K562 (cell line): ENCODE measurements around the gene KCNK4. TPM values are rescaled to one million over a fixed set of nuclear protein-coding genes. Genes with fewer than 3 reads are reported as not detected.
A peak's percentile ranks its signal among the peaks of the same experiment; 100 is the strongest.

ENCODE experiments used
- ATAC-seq: fragments of 200-7000 bp; cut with Tn5 transposase; 3 replicates; pipeline ENCODE4 v1.9.1; 2020; ENCODE audit warnings: moderate library complexity
- BruUV-seq: library from RNA; stranded (reverse); fragments of 400-500 nt; replicated peaks from 2 replicates; lab custom pipeline; 2021; lab: Mats Ljungman, UMichigan
- CTCF ChIA-PET: fragments of 300-600 bp; formaldehyde crosslinking; extraction: SDS; loops from one replicate; lab custom pipeline; 2021; ENCODE audit warnings: low intra/inter-chr PET ratio; lab: Yijun Ruan, JAX
- POLR2A ChIA-PET: fragments of 300-600, 350-650 bp; sonication (Branson Sonifier 250); formaldehyde crosslinking; extraction: SDS; loops from one replicate; lab custom pipeline; 2021; ENCODE audit warnings: antibody characterized with exemption, inconsistent platforms; lab: Yijun Ruan, JAX
- DNase-seq, 4 experiments: peaks; one replicate each; pipeline versions ENCODE4 v3.0.0 to v3.0.0-alpha.2; 2011 to 2018; ENCODE audit warnings: low spot score in 3 of 4, mixed read lengths in 3 of 4; ENCODE audit errors: extremely low read depth in 1 of 4
- FAIRE-seq: peaks from 2 replicates; lab custom pipeline; 2011; peaks lifted over from hg19 to GRCh38; lab: Jason Lieb, UNC
- H2AFZ ChIP-seq: 2 replicates; pipeline ENCODE4 v1.6.0; 2011; ENCODE audit warnings: low read depth, low read length, control low read depth, inconsistent platforms
- H3K27ac ChIP-seq: fragments of 200-600 bp; 3 replicates; pipeline ENCODE4 v1.8.0; 2011; ENCODE audit warnings: low read depth, mild to moderate bottlenecking, control low read depth, inconsistent platforms, low read length, moderate library complexity, mixed read lengths; ENCODE audit errors: extremely low read depth
- H3K27me3 ChIP-seq, 2 experiments: fragments of 300-600 bp in 1 of 2; 2 replicates in 1 of 2; 3 replicates in 1 of 2; pipeline versions ENCODE4 v1.6.0 to v1.8.0; 2011; ENCODE audit warnings: inconsistent platforms in 2 of 2, low read length in 2 of 2, mild to moderate bottlenecking in 1 of 2, mixed read lengths in 1 of 2, moderate library complexity in 1 of 2; ENCODE audit not compliant: control insufficient read depth in 2 of 2, insufficient read depth in 2 of 2
- H3K36me3 ChIP-seq: fragments of 300-600 bp; 3 replicates; pipeline ENCODE4 v1.8.0; 2011; ENCODE audit warnings: mild to moderate bottlenecking, low read length, inconsistent platforms; ENCODE audit not compliant: control insufficient read depth, insufficient read depth
- H3K4me1 ChIP-seq, 2 experiments: fragments of 200-600 bp in 1 of 2; replicated peaks in 1 of 2; 2 replicates in 1 of 2; 3 replicates in 1 of 2; pipeline versions ENCODE4 v1.5.1 to v1.8.0; 2011; ENCODE audit warnings: inconsistent platforms in 2 of 2, low read length in 2 of 2, mild to moderate bottlenecking in 1 of 2, mixed read lengths in 1 of 2, moderate library complexity in 1 of 2; ENCODE audit not compliant: control insufficient read depth in 2 of 2, insufficient read depth in 2 of 2
- H3K4me2 ChIP-seq: 2 replicates; pipeline ENCODE4 v1.6.1; 2011; ENCODE audit warnings: low read length, control low read depth, inconsistent platforms, mixed read lengths; ENCODE audit not compliant: insufficient read depth
- H3K4me3 ChIP-seq: fragments of 200-600 bp; sonication (generic), shearing (Covaris generic); 2 replicates; pipeline ENCODE4 v1.5.1; 2016; ENCODE audit warnings: control low read depth, inconsistent platforms
- H3K79me2 ChIP-seq: fragments of 200-600 bp; 3 replicates; pipeline ENCODE4 v1.8.0; 2011; ENCODE audit warnings: low read length, inconsistent platforms; ENCODE audit not compliant: control insufficient read depth, insufficient read depth
- H3K9ac ChIP-seq, 2 experiments: 2 replicates each; pipeline versions ENCODE4 v1.6.0 to v1.6.1; 2011; ENCODE audit warnings: low read depth in 2 of 2, low read length in 2 of 2, control low read depth in 1 of 2, inconsistent platforms in 1 of 2, mild to moderate bottlenecking in 1 of 2, mixed read lengths in 1 of 2; ENCODE audit not compliant: insufficient read depth in 1 of 2
- H3K9me1 ChIP-seq: one replicate; pipeline ENCODE4 v1.6.0; 2011; ENCODE audit warnings: inconsistent platforms, mild to moderate bottlenecking, low read length, moderate library complexity; ENCODE audit not compliant: control insufficient read depth, insufficient read depth
- H3K9me3 ChIP-seq: replicated peaks from 2 replicates; pipeline ENCODE4 v1.5.1; 2011; ENCODE audit warnings: low read depth, low read length, inconsistent platforms; ENCODE audit not compliant: control insufficient read depth, insufficient read depth
- H4K20me1 ChIP-seq: replicated peaks from 2 replicates; pipeline ENCODE4 v1.6.1; 2011; ENCODE audit warnings: low read length, inconsistent platforms, mixed read lengths; ENCODE audit not compliant: control insufficient read depth, insufficient read depth
- ATF7 ChIP-seq: fragments of 450-650 bp; IDR thresholded peaks from 2 replicates; pipeline ENCODE4 v1.7.1; 2014; ENCODE audit warnings: mild to moderate bottlenecking, moderate library complexity
- BHLHE40 ChIP-seq: IDR thresholded peaks from 2 replicates; pipeline ENCODE4 v1.6.1; 2011; ENCODE audit warnings: low read length, improper control_type of control experiment
- CEBPG ChIP-seq, 3 experiments: fragments of 200-800 bp in 1 of 3; sonication (Bioruptor generic) in 1 of 3; sonication (generic) in 1 of 3; formaldehyde crosslinking in 1 of 3; IDR thresholded peaks in 2 of 3; conservative IDR thresholded peaks in 1 of 3; 2 replicates each; pipeline versions ENCODE4 v1.6.1 to v1.8.0; 2016 to 2022; ENCODE audit warnings: missing compliant biosample characterization in 2 of 3, missing genetic modification characterization in 2 of 3, mild to moderate bottlenecking in 1 of 3, missing genetic modification reagents in 1 of 3
- PHF21A ChIP-seq: fragments of 450-650 bp; IDR thresholded peaks from 2 replicates; pipeline ENCODE4 v1.6.1; 2017; ENCODE audit warnings: low read depth, borderline replicate concordance
- RAD51 ChIP-seq: fragments of 450-650 bp; IDR thresholded peaks from 2 replicates; pipeline ENCODE4 v1.7.1; 2016; ENCODE audit warnings: low read depth, mild to moderate bottlenecking, borderline replicate concordance
- SAP30 ChIP-seq: fragments of 200-600 bp; sonication (generic); IDR thresholded peaks from 2 replicates; pipeline ENCODE4 v1.6.1; 2012; ENCODE audit warnings: borderline replicate concordance, low read depth, mild to moderate bottlenecking, moderate library complexity, low read length, control low read depth, inconsistent platforms; ENCODE audit not compliant: insufficient read depth, poor library complexity, severe bottlenecking
- SMAD1 ChIP-seq: fragments of 150-350 bp; IDR thresholded peaks from 2 replicates; pipeline ENCODE4 v1.6.1; 2014; ENCODE audit warnings: low read length, low read depth; ENCODE audit not compliant: partially characterized antibody
- TCF7 ChIP-seq: sonication (generic); IDR thresholded peaks from 2 replicates; pipeline ENCODE4 v1.6.1; 2016; ENCODE audit warnings: antibody characterized with exemption, borderline replicate concordance
- TRIM24 ChIP-seq, 2 experiments: fragments of 450-650 bp; IDR thresholded peaks; 2 replicates each; pipeline ENCODE4 v1.6.1; 2016
- ZNF217 ChIP-seq: sonication (generic); formaldehyde crosslinking; IDR thresholded peaks from 2 replicates; pipeline ENCODE4 v1.8.0; 2022; ENCODE audit warnings: mild to moderate bottlenecking, missing genetic modification reagents
- ZNF274 ChIP-seq: IDR thresholded peaks from 2 replicates; pipeline ENCODE4 v1.6.1; 2011; ENCODE audit warnings: low read depth, mild to moderate bottlenecking, low read length, moderate library complexity, borderline replicate concordance
- ZNF79 ChIP-seq: fragments of 250-450 bp; sonication (Bioruptor Pico); IDR thresholded peaks from 2 replicates; pipeline ENCODE4 v1.4.0; 2020; ENCODE audit warnings: low read depth, mild to moderate bottlenecking, moderate library complexity
- WGBS: fragments of 100-300 bp; shearing (Covaris generic); methylation state at CpG from one replicate; pipeline ENCODE4 v1.1.6; 2016; ENCODE audit warnings: low coverage, mixed read lengths; ENCODE audit not compliant: insufficient coverage; ENCODE audit errors: missing lambda C conversion rate; 5-methylcytosine and 5-hydroxymethylcytosine counted together
- in situ Hi-C: fragments of 300-500 bp; cut with MboI; formaldehyde crosslinking; loops from 4 replicates; pipeline ENCODE4 v1.15.0; 2018; ENCODE audit warnings: inconsistent platforms, mixed read lengths
- intact Hi-C: fragments of 100-400 bp; cut with micrococcal nuclease; formaldehyde crosslinking; loops from 2 replicates; pipeline ENCODE4 v1.14.2; 2022
- polyA plus RNA-seq, 8 experiments: library from polyadenylated mRNA; depleted of rRNA in 4 of 8; stranded (reverse) in 5 of 8; unstranded in 3 of 8; fragments of >200 nt; fragmentation: Nextera tagmentation in 2 of 8; fragmentation: Illumina TruSeq in 1 of 8; extraction: Ambion mirVana in 2 of 8; extraction: Trizol in 1 of 8; gene quantifications; 2 replicates each; pipeline versions ENCODE4 v1.2.1 to v1.2.3, GENCODE V29; 2011 to 2014; ENCODE audit warnings: inconsistent platforms in 1 of 8, missing spikeins in 1 of 8
- total RNA-seq, 7 experiments: library from RNA; depleted of rRNA in 6 of 7; stranded (reverse); fragments of >200 nt in 6 of 7; fragmentation: Illumina TruSeq in 2 of 7; extraction: Trizol in 2 of 7; gene quantifications; 2 replicates each; pipeline versions ENCODE4 v1.2.1 to v1.2.3, GENCODE V29; 2011 to 2021; ENCODE audit warnings: low replicate concordance in 1 of 7
- TF ChIP-seq, protein P1 (sequence below): fragments of 450-650 bp; IDR thresholded peaks from 2 replicates; pipeline ENCODE4 v1.6.1; 2018; ENCODE audit not compliant: partially characterized antibody
- TF ChIP-seq, protein P2 (sequence below): conservative IDR thresholded peaks from 2 replicates; pipeline ENCODE4 v1.6.1; 2011; ENCODE audit warnings: low read depth, mild to moderate bottlenecking, low read length; ENCODE audit not compliant: control insufficient read depth
- TF ChIP-seq, protein P3 (sequence below), 2 experiments: fragments of 450-650 bp; IDR thresholded peaks; 2 replicates each; pipeline ENCODE4 v1.6.1; 2016

The KCNK4 gene
- total and polyA plus RNA-seq, 9 of the 15 experiments (the other 6 are each of a cell fraction or from before 2014, with no cell fraction given), result not detected

DNA sequence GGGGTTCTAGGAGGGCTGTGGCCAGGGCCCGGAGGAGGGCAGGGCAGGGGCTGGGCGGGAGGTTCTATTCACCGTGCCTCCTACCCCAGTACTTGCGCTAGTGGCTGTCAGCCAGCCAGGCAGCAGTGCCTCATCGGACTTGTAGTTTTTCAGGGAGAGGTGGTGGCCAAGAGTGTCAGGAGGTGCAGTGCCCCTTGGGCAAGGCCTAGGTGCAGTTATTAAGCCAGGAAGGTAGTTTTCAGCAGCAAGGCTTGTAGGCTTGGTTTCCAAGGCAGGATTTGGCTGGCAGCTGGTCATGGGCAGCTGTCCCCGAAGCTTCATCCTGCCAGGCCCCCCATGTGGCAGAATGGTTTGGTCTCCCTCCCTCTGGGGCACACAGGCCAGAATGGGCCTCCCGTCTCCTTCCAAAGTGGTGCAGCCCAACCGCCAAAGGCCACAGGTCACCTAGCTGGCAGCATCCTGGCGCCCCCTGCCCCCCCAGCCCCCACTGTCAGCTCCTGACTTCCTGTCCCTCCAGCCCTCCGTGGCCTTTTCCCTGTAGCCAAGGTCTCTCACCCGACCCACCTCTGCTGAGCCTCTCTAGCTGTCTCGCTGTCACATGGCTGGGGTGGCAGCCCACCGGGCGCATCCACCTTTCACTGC lies 57.4 kb downstream of the KCNK4 start:
- no peak overlapping the region for H3K27ac ChIP-seq
- no peak overlapping the region for H3K4me3 ChIP-seq
- FAIRE-seq, result no peak
- TF ChIP-seq, protein P1, sequence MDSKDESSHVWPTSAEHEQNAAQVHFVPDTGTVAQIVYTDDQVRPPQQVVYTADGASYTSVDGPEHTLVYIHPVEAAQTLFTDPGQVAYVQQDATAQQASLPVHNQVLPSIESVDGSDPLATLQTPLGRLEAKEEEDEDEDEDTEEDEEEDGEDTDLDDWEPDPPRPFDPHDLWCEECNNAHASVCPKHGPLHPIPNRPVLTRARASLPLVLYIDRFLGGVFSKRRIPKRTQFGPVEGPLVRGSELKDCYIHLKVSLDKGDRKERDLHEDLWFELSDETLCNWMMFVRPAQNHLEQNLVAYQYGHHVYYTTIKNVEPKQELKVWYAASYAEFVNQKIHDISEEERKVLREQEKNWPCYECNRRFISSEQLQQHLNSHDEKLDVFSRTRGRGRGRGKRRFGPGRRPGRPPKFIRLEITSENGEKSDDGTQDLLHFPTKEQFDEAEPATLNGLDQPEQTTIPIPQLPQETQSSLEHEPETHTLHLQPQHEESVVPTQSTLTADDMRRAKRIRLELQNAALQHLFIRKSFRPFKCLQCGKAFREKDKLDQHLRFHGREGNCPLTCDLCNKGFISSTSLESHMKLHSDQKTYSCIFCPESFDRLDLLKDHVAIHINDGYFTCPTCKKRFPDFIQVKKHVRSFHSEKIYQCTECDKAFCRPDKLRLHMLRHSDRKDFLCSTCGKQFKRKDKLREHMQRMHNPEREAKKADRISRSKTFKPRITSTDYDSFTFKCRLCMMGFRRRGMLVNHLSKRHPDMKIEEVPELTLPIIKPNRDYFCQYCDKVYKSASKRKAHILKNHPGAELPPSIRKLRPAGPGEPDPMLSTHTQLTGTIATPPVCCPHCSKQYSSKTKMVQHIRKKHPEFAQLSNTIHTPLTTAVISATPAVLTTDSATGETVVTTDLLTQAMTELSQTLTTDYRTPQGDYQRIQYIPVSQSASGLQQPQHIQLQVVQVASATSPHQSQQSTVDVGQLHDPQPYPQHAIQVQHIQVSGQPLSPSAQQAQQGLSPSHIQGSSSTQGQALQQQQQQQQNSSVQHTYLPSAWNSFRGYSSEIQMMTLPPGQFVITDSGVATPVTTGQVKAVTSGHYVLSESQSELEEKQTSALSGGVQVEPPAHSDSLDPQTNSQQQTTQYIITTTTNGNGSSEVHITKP, result peak; percentile 97
- TF ChIP-seq TRIM24 (IDR thresholded peaks at IDR 0.05) (no peak), ZNF79 (CRISPR knock-in tag) (no peak), CEBPG (CRISPR knock-in tag; IDR thresholded peaks at IDR 0.05) (no peak), CEBPG (tag; conservative IDR thresholded peaks at IDR 0.05 in 1 of 2, IDR thresholded peaks at IDR 0.05 in 1 of 2) (no peak), TCF7 (no peak), SMAD1 (no peak), ZNF274 (no peak), RAD51 (no peak), PHF21A (no peak), BHLHE40 (no peak), SAP30 (no peak), ATF7 (peak; percentile 32; the same call in 1 of the 2 replicates), ZNF217 (CRISPR knock-in tag) (no peak)
- TF ChIP-seq, protein P2, sequence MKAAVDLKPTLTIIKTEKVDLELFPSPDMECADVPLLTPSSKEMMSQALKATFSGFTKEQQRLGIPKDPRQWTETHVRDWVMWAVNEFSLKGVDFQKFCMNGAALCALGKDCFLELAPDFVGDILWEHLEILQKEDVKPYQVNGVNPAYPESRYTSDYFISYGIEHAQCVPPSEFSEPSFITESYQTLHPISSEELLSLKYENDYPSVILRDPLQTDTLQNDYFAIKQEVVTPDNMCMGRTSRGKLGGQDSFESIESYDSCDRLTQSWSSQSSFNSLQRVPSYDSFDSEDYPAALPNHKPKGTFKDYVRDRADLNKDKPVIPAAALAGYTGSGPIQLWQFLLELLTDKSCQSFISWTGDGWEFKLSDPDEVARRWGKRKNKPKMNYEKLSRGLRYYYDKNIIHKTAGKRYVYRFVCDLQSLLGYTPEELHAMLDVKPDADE, result no peak
- TF ChIP-seq, protein P3, sequence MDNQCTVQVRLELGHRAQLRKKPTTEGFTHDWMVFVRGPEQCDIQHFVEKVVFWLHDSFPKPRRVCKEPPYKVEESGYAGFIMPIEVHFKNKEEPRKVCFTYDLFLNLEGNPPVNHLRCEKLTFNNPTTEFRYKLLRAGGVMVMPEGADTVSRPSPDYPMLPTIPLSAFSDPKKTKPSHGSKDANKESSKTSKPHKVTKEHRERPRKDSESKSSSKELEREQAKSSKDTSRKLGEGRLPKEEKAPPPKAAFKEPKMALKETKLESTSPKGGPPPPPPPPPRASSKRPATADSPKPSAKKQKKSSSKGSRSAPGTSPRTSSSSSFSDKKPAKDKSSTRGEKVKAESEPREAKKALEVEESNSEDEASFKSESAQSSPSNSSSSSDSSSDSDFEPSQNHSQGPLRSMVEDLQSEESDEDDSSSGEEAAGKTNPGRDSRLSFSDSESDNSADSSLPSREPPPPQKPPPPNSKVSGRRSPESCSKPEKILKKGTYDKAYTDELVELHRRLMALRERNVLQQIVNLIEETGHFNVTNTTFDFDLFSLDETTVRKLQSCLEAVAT (IDR thresholded peaks at IDR 0.05), result no peak

More for the DNA sequence above, 57.4 kb downstream of the KCNK4 start:
- Histone ChIP-seq H3K9ac (peak overlapping the region in 1 of 2 experiments; percentile 68; a peak in 1 of 4 replicates), H3K9me3 (no peaks in the 10 kb centered on the region), H3K27me3 (no peaks in the 10 kb centered on the region), H3K79me2 (no peaks in the 10 kb centered on the region), H2AFZ (no peak overlapping the region), H3K4me1 (peaks cover 2 to 60% of the 10 kb centered on the region in 2 experiments; a peak in 4 of 5 replicates), H4K20me1 (no peaks in the 10 kb centered on the region), H3K36me3 (no peaks in the 10 kb centered on the region), H3K4me2 (no peak overlapping the region), H3K9me1 (no peaks in the 10 kb centered on the region)
- in situ Hi-C loops (no loop called here), intact Hi-C loops (no loop called here)
- no TSS peak for BruUV-seq
- 50% methylated on average over 11 of the region's 14 CpGs for WGBS
- ATAC-seq (no peak), DNase-seq (no peak)
- CTCF ChIA-PET, result no interaction called here
- POLR2A ChIA-PET, result interaction anchor here (0.6 to 1.4 kb wide), 3 partner anchors 31 to 142 kb away, joined by 3 to 6 read pairs (median 3); partner anchors contain the start of genes FERMT3, PRDX5 and TRMT112
